Ishikawa (cell line): Measurements from ENCODE around the gene CUL4A.

Source experiments
- CEBPB ChIP-seq: IDR thresholded peaks from 2 replicates; pipeline ENCODE4 v1.6.1; 2012
- EP300 ChIP-seq: IDR thresholded peaks from 2 replicates; pipeline ENCODE4 v1.6.1; 2012; ENCODE audit warnings: borderline replicate concordance
- FOXM1 ChIP-seq: IDR thresholded peaks from 2 replicates; pipeline ENCODE4 v1.6.1; 2012; ENCODE audit warnings: low read depth, borderline replicate concordance
- TAF1 ChIP-seq: IDR thresholded peaks from 2 replicates; pipeline ENCODE4 v1.6.1; 2012; ENCODE audit warnings: low read depth, mild to moderate bottlenecking
- TEAD4 ChIP-seq: IDR thresholded peaks from 2 replicates; pipeline ENCODE4 v1.6.1; 2012
- YY1 ChIP-seq: IDR thresholded peaks from 2 replicates; pipeline ENCODE4 v1.6.1; 2012; ENCODE audit warnings: low read depth
- TF ChIP-seq, protein P1 (sequence below): IDR thresholded peaks from 2 replicates; pipeline ENCODE4 v1.6.1; 2012
- TF ChIP-seq, protein P2 (sequence below): IDR thresholded peaks from 2 replicates; pipeline ENCODE4 v1.6.1; 2012; ENCODE audit warnings: low read depth, mild to moderate bottlenecking

DNA sequence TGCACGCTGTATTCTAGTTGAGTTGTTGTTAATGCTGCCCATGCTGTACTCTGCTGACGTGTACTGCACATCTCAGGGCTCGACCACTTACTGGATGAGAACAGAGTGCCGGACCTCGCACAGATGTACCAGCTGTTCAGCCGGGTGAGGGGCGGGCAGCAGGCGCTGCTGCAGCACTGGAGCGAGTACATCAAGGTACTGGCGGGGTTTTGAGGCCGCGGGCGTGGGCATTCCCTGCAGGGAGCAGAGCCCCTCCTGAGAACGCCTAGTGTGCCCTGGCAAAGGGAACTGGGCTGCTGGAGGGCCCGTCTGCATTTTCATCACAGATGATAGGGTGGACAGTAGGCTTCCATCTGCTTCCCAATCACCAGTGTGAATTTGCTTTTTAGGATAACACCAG is 29.9 kb downstream of the CUL4A start:
- TF ChIP-seq, protein P1, sequence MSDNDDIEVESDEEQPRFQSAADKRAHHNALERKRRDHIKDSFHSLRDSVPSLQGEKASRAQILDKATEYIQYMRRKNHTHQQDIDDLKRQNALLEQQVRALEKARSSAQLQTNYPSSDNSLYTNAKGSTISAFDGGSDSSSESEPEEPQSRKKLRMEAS = no peak
- TF ChIP-seq EP300 = no peak
- TF ChIP-seq, protein P2, sequence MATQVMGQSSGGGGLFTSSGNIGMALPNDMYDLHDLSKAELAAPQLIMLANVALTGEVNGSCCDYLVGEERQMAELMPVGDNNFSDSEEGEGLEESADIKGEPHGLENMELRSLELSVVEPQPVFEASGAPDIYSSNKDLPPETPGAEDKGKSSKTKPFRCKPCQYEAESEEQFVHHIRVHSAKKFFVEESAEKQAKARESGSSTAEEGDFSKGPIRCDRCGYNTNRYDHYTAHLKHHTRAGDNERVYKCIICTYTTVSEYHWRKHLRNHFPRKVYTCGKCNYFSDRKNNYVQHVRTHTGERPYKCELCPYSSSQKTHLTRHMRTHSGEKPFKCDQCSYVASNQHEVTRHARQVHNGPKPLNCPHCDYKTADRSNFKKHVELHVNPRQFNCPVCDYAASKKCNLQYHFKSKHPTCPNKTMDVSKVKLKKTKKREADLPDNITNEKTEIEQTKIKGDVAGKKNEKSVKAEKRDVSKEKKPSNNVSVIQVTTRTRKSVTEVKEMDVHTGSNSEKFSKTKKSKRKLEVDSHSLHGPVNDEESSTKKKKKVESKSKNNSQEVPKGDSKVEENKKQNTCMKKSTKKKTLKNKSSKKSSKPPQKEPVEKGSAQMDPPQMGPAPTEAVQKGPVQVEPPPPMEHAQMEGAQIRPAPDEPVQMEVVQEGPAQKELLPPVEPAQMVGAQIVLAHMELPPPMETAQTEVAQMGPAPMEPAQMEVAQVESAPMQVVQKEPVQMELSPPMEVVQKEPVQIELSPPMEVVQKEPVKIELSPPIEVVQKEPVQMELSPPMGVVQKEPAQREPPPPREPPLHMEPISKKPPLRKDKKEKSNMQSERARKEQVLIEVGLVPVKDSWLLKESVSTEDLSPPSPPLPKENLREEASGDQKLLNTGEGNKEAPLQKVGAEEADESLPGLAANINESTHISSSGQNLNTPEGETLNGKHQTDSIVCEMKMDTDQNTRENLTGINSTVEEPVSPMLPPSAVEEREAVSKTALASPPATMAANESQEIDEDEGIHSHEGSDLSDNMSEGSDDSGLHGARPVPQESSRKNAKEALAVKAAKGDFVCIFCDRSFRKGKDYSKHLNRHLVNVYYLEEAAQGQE = no peak
- no peak for TF ChIP-seq YY1
- TF ChIP-seq FOXM1 = no peak
- no peak for TF ChIP-seq CEBPB
- TF ChIP-seq TAF1 = no peak
- TF ChIP-seq TEAD4 = no peak
